NCI-H774 (cell line): Measurements from ENCODE around the gene NKAIN2.
"Not testable (repeated sequence)": the region's sequence is repeated elsewhere in the genome, so short reads cannot be mapped to it uniquely, and the experiment has no call there.

Experiments
- DNase-seq: peaks from one replicate; lab custom pipeline; 2025; lab: John Stamatoyannopoulos, UW

The NKAIN2 gene

GRCh38 chr6:123895346-123895745 is 91.7 kb downstream of the NKAIN2 start:
- DNase-seq: no peak

- DNase-seq: no peak
Measured at GRCh38 chr6:123895806-123896205, 92.1 kb downstream of the NKAIN2 start.

- DNase-seq: no peak
Measured at GRCh38 chr6:123896869-123897268, 93.2 kb downstream of the NKAIN2 start.

- no peak for DNase-seq
Measured at GRCh38 chr6:123897965-123898364, 94.3 kb downstream of the NKAIN2 start.

- no peak for DNase-seq
Measured at GRCh38 chr6:123898665-123899064, 95.0 kb downstream of the NKAIN2 start.

GRCh38 chr6:123899745-123900144 is 96.1 kb downstream of the NKAIN2 start:
- DNase-seq: no peak

- DNase-seq: no peak
Measured at GRCh38 chr6:123901436-123901835, 97.8 kb downstream of the NKAIN2 start.

- no peak for DNase-seq
Measured at GRCh38 chr6:123902738-123903313, 99.2 kb downstream of the NKAIN2 start.

GRCh38 chr6:123904228-123904627 is 100.6 kb downstream of the NKAIN2 start:
- no peak for DNase-seq

- DNase-seq: peak; percentile 52
Measured at GRCh38 chr6:123908797-123909196, 105.1 kb downstream of the NKAIN2 start.

GRCh38 chr6:123909989-123910388 is 106.3 kb downstream of the NKAIN2 start:
- peak; percentile 86 for DNase-seq

- DNase-seq: no peak
Measured at GRCh38 chr6:123913863-123914262, 110.2 kb downstream of the NKAIN2 start.

- not testable (repeated sequence) for DNase-seq
Measured at GRCh38 chr6:123923379-123923778, 119.7 kb downstream of the NKAIN2 start.

- peak; percentile 45 for DNase-seq
Measured at GRCh38 chr6:123925350-123925749, 121.7 kb downstream of the NKAIN2 start.

GRCh38 chr6:123925842-123926399 is 122.3 kb downstream of the NKAIN2 start:
- no peak for DNase-seq

GRCh38 chr6:123928529-123928928 is 124.9 kb downstream of the NKAIN2 start:
- DNase-seq: no peak

- DNase-seq: no peak
Measured at GRCh38 chr6:123931928-123932327, 128.3 kb downstream of the NKAIN2 start.

- no peak for DNase-seq
Measured at GRCh38 chr6:123940551-123940950, 136.9 kb downstream of the NKAIN2 start.

- no peak for DNase-seq
Measured at GRCh38 chr6:123941855-123942254, 138.2 kb downstream of the NKAIN2 start.

- DNase-seq: peak; percentile 31
Measured at GRCh38 chr6:123945386-123945785, 141.7 kb downstream of the NKAIN2 start.

GRCh38 chr6:123953920-123954319 is 150.3 kb downstream of the NKAIN2 start:
- peak; percentile 45 for DNase-seq

- no peak for DNase-seq
Measured at GRCh38 chr6:123956492-123957139, 153.0 kb downstream of the NKAIN2 start.

GRCh38 chr6:123962508-123962907 is 158.8 kb downstream of the NKAIN2 start:
- peak; percentile 100 for DNase-seq

- DNase-seq: peak; percentile 64
Measured at GRCh38 chr6:123965894-123966293, 162.2 kb downstream of the NKAIN2 start.
